C4-2B (cell line): ENCODE data around the gene ZAP70.

Source experiments
- CTCF ChIP-seq: fragments of 450-650 bp; conservative IDR thresholded peaks from 2 replicates; pipeline ENCODE4 v1.5.1; 2017; ENCODE audit warnings: mild to moderate bottlenecking
- ZFX ChIP-seq: fragments of 450-650 bp; IDR thresholded peaks from 2 replicates; pipeline ENCODE4 v1.6.1; 2017

DNA sequence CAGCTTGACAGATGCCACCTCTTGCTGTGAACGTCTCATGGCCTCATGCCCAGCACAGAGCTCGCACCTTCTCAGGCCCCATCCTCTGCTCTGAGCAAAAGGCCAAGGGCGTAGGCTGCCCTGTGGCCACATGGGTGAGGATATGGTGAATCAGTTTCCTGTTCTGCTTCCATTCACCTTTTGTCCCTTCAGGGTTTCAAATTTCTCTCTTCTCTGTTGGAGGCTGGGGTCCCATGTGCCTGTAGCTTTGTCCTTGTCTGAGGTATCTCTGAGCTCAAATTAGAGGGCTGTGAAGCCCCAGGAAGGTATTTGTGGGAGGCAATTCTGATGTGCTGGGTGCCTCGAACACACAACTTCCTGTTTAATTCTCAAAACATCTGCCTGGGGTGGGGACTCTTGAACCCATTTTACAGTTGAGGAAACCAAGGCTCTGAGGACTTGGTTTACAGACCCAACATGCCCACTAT lies 29.0 kb downstream of the ZAP70 start:
- no peak for TF ChIP-seq CTCF
- TF ChIP-seq ZFX, result no peak
